OCI-LY7 (cell line): Measurements from ENCODE around the gene EIF4B. TPM values are rescaled to one million over a fixed set of nuclear protein-coding genes. Genes with fewer than 3 reads are reported as not detected.
A peak's percentile ranks its signal among the peaks of the same experiment; 100 is the strongest.

Experiments used
- BruUV-seq: library from RNA; stranded (reverse); fragments of 400-500 nt; replicated peaks from 2 replicates; lab custom pipeline; 2021; lab: Mats Ljungman, UMichigan
- CTCF ChIA-PET: fragments of 300-600 bp; sonication (Branson Sonifier 250); formaldehyde crosslinking; loops from one replicate; lab custom pipeline; 2022; ENCODE audit warnings: antibody characterized with exemption; ENCODE audit not compliant: unreplicated experiment; lab: Charles Lee
- POLR2A ChIA-PET: fragments of 300-600 bp; sonication (Branson Sonifier 250); formaldehyde crosslinking; loops from one replicate; lab custom pipeline; 2022; ENCODE audit warnings: antibody characterized with exemption; lab: Charles Lee
- DNase-seq: peaks from one replicate; pipeline ENCODE4 v3.0.0-alpha.2; 2015; ENCODE audit warnings: low spot score
- H2AFZ ChIP-seq: fragments of 200-600 bp; sonication (generic), shearing (Covaris generic); 2 replicates; pipeline ENCODE4 v1.6.1; 2014; ENCODE audit warnings: mild to moderate bottlenecking, antibody characterized with exemption, low read length, moderate library complexity
- H3K27ac ChIP-seq: fragments of 200-600 bp; sonication (generic); 2 replicates; pipeline ENCODE4 v1.5.1; 2014; ENCODE audit warnings: mixed run types, low read depth, mild to moderate bottlenecking, moderate library complexity, low read length, inconsistent platforms; ENCODE audit not compliant: poor library complexity, severe bottlenecking
- H3K36me3 ChIP-seq: fragments of 200-600 bp; sonication (generic); 2 replicates; pipeline ENCODE4 v1.6.1; 2014; ENCODE audit warnings: mild to moderate bottlenecking, antibody characterized with exemption, low read length, moderate library complexity, mixed read lengths; ENCODE audit not compliant: insufficient read depth
- H3K4me1 ChIP-seq: fragments of 200-600 bp; sonication (generic); 2 replicates; pipeline ENCODE4 v1.5.1; 2014; ENCODE audit warnings: mild to moderate bottlenecking, low read length; ENCODE audit not compliant: insufficient read depth, poor library complexity, severe bottlenecking
- H3K4me2 ChIP-seq: fragments of 200-600 bp; sonication (generic); 2 replicates; pipeline ENCODE4 v1.6.1; 2014; ENCODE audit warnings: mild to moderate bottlenecking, low read length
- H3K4me3 ChIP-seq: fragments of 200-600 bp; sonication (generic); 2 replicates; pipeline ENCODE4 v1.5.1; 2014; ENCODE audit warnings: mild to moderate bottlenecking, low read depth, low read length; ENCODE audit not compliant: poor library complexity, severe bottlenecking
- H3K79me2 ChIP-seq: fragments of 200-600 bp; sonication (generic); 2 replicates; pipeline ENCODE4 v1.6.1; 2016; ENCODE audit warnings: low read depth, mild to moderate bottlenecking, low read length, moderate library complexity, mixed read lengths; ENCODE audit not compliant: insufficient read depth
- H3K9me2 ChIP-seq: fragments of 200-600 bp; sonication (generic); 2 replicates; pipeline ENCODE4 v1.6.1; 2016; ENCODE audit warnings: mild to moderate bottlenecking, low read length, mixed read lengths; ENCODE audit not compliant: insufficient read depth
- H3K9me3 ChIP-seq: fragments of 200-600 bp; sonication (generic); 2 replicates; pipeline ENCODE4 v1.6.1; 2014; ENCODE audit warnings: mild to moderate bottlenecking, mixed run types, low read length, mixed read lengths
- H4K20me1 ChIP-seq: fragments of 200-600 bp; sonication (generic); 2 replicates; pipeline ENCODE4 v1.6.1; 2014; ENCODE audit warnings: mild to moderate bottlenecking, antibody characterized with exemption, low read length, moderate library complexity, mixed read lengths; ENCODE audit not compliant: insufficient read depth
- EZH2phosphoT487 ChIP-seq: fragments of 200-600 bp; sonication (generic); IDR thresholded peaks from 2 replicates; pipeline ENCODE4 v1.6.1; 2018; ENCODE audit warnings: low read depth, borderline replicate concordance, mild to moderate bottlenecking, mixed run types, antibody characterized with exemption, low read length, moderate library complexity, mixed read lengths
- intact Hi-C: fragments of 100-400 bp; cut with micrococcal nuclease; formaldehyde crosslinking; loops from one replicate; pipeline ENCODE4 v1.10.0; 2022; ENCODE audit not compliant: unreplicated experiment
- total RNA-seq, 2 experiments: library from RNA; depleted of rRNA in 1 of 2; stranded (reverse); fragments of >200 nt in 1 of 2; shearing (Covaris generic) in 1 of 2; gene quantifications; 2 replicates each; pipeline ENCODE4 v1.2.3, GENCODE V29; 2014 to 2022
- TF ChIP-seq, protein P1 (sequence below): fragments of 200-600 bp; sonication (generic); conservative IDR thresholded peaks from 2 replicates; pipeline ENCODE4 v1.5.1; 2014; ENCODE audit warnings: mild to moderate bottlenecking, antibody characterized with exemption, low read length, moderate library complexity, mixed read lengths

The EIF4B gene
- total RNA-seq, 2 experiments from 2014 or later = 645 to 745 TPM

GRCh38 chr12:53052419-53053217, 46.4 kb downstream of the EIF4B start:
- ChIA-PET CTCF (interaction anchor here (0.8 kb wide), 1 partner anchor 46 kb away, joined by 4 read pairs; no protein-coding TSS in a partner anchor), POLR2A (interaction anchor here (0.9 to 1.8 kb wide), 2 partner anchors 27 to 50 kb away, joined by 4 to 5 read pairs; partner anchors contain the start of genes SOAT2 and SPRYD3)
- BruUV-seq = no TSS peak
- H3K9me3 ChIP-seq = no peaks in the 10 kb centered on the region
- no peak overlapping the region for H2AFZ ChIP-seq
- no peaks in the 10 kb centered on the region for H4K20me1 ChIP-seq
- no peaks in the 10 kb centered on the region for H3K79me2 ChIP-seq
- H3K4me3 ChIP-seq = no peak overlapping the region
- intact Hi-C loops = no loop called here
- no peak overlapping the region for H3K27ac ChIP-seq
- TF ChIP-seq, protein P1, sequence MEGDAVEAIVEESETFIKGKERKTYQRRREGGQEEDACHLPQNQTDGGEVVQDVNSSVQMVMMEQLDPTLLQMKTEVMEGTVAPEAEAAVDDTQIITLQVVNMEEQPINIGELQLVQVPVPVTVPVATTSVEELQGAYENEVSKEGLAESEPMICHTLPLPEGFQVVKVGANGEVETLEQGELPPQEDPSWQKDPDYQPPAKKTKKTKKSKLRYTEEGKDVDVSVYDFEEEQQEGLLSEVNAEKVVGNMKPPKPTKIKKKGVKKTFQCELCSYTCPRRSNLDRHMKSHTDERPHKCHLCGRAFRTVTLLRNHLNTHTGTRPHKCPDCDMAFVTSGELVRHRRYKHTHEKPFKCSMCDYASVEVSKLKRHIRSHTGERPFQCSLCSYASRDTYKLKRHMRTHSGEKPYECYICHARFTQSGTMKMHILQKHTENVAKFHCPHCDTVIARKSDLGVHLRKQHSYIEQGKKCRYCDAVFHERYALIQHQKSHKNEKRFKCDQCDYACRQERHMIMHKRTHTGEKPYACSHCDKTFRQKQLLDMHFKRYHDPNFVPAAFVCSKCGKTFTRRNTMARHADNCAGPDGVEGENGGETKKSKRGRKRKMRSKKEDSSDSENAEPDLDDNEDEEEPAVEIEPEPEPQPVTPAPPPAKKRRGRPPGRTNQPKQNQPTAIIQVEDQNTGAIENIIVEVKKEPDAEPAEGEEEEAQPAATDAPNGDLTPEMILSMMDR = no peak
- no peak for TF ChIP-seq EZH2phosphoT487
- peaks cover 15% of the 10 kb centered on the region for H3K4me1 ChIP-seq
- no peak overlapping the region for H3K4me2 ChIP-seq
- DNase-seq = no peak
- no peaks in the 10 kb centered on the region for H3K36me3 ChIP-seq
- no peaks in the 10 kb centered on the region for H3K9me2 ChIP-seq

- H3K4me2 ChIP-seq = peak overlapping the region; percentile 81
- intact Hi-C loops = loop anchor here (1.0 kb wide), 1 partner anchor 26 kb away; the partner anchor contains the start of gene SPRYD3
- peak; percentile 45 for DNase-seq
- no TSS peak for BruUV-seq
- no peaks in the 10 kb centered on the region for H3K79me2 ChIP-seq
- no peak overlapping the region for H3K27ac ChIP-seq
- ChIA-PET CTCF (interaction anchor here (0.7 to 0.9 kb wide), 4 partner anchors 13 to 168 kb away, joined by 3 to 6 read pairs (median 4); no protein-coding TSS in a partner anchor), POLR2A (interaction anchor here (0.5 to 1.8 kb wide), 6 partner anchors 11 to 282 kb away, joined by 3 to 7 read pairs (median 4); partner anchors contain the start of genes SOAT2 and SPRYD3)
- peak overlapping the region; percentile 83; the same call in 1 of the 2 replicates for H2AFZ ChIP-seq
- no peaks in the 10 kb centered on the region for H3K9me2 ChIP-seq
- no peaks in the 10 kb centered on the region for H3K36me3 ChIP-seq
- no peaks in the 10 kb centered on the region for H4K20me1 ChIP-seq
- H3K4me3 ChIP-seq = peak overlapping the region; percentile 75
- no peaks in the 10 kb centered on the region for H3K9me3 ChIP-seq
- peaks cover 13% of the 10 kb centered on the region for H3K4me1 ChIP-seq
- no peak for TF ChIP-seq EZH2phosphoT487
- TF ChIP-seq, protein P1 = peak; percentile 72
These were observed 47.2 kb downstream of the EIF4B start for GRCh38 chr12:53053218-53054111.
